Inflammatory macrophage (primary cell): ENCODE measurements around the gene ANKRD18A.
A peak's percentile ranks its signal among the peaks of the same experiment; 100 is the strongest.

Experiments used
- DNase-seq, 2 donors: peaks; one replicate each; pipeline ENCODE4 v3.0.0-alpha.2; 2020 to 2022
- total RNA-seq, 18 experiments: gene quantifications; one replicate each; lab custom pipeline; 2026; ENCODE audit warnings: mixed read lengths in 6 of 18, inconsistent platforms in 2 of 18; lab: John Stamatoyannopoulos, UW

ANKRD18A gene
- 0 to 0.43 (median 0.09) reads per million in 18 experiments for total RNA-seq

- peak; percentile 53 to 61 for DNase-seq
These were observed at the start of gene ANKRD18A for GRCh38 chr9:38620483-38621433. Gene ANKRD18A, minus strand, starts transcription at chr9:38620596. Its CDS starts 311 bp downstream, at chr9:38620285.

- no peak for DNase-seq
These were observed 48.5 kb upstream of the ANKRD18A start for GRCh38 chr9:38668791-38669466.

- DNase-seq: no peak
These were observed 42.6 kb upstream of the ANKRD18A start for GRCh38 chr9:38662763-38663593.

- no peak for DNase-seq
These were observed 39.1 kb upstream of the ANKRD18A start for GRCh38 chr9:38659538-38659937.

GRCh38 chr9:38656896-38657295, 36.5 kb upstream of the ANKRD18A start:
- no peak for DNase-seq

- no peak for DNase-seq
These were observed 32.1 kb upstream of the ANKRD18A start for GRCh38 chr9:38652486-38652885.

GRCh38 chr9:38652044-38652443, 31.6 kb upstream of the ANKRD18A start:
- no peak for DNase-seq

GRCh38 chr9:38651400-38652042, 31.1 kb upstream of the ANKRD18A start:
- DNase-seq: no peak

- DNase-seq: no peak
These were observed 30.2 kb upstream of the ANKRD18A start for GRCh38 chr9:38650564-38650963.

GRCh38 chr9:38649731-38650363, 29.5 kb upstream of the ANKRD18A start:
- no peak for DNase-seq

- no peak for DNase-seq
These were observed 24.2 kb upstream of the ANKRD18A start for GRCh38 chr9:38644601-38645000.

GRCh38 chr9:38643815-38644173, 23.4 kb upstream of the ANKRD18A start:
- DNase-seq: no peak

- DNase-seq: no peak
These were observed 22.8 kb upstream of the ANKRD18A start for GRCh38 chr9:38642951-38643814.

- DNase-seq: peak in 1 of 2 donors; percentile 35
These were observed 21.8 kb upstream of the ANKRD18A start for GRCh38 chr9:38641985-38642864.

GRCh38 chr9:38641142-38641541, 20.7 kb upstream of the ANKRD18A start:
- no peak for DNase-seq

- DNase-seq: peak in 1 of 2 donors; percentile 20
These were observed 19.2 kb upstream of the ANKRD18A start for GRCh38 chr9:38639577-38639940.

- DNase-seq: no peak
These were observed 18.6 kb upstream of the ANKRD18A start for GRCh38 chr9:38638881-38639576.

- no peak for DNase-seq
These were observed 13.9 kb upstream of the ANKRD18A start for GRCh38 chr9:38634315-38634714.

- no peak for DNase-seq
These were observed 9.1 kb upstream of the ANKRD18A start for GRCh38 chr9:38629511-38629910.
